Measurements from ENCODE around the gene PCDH10.

DNA sequence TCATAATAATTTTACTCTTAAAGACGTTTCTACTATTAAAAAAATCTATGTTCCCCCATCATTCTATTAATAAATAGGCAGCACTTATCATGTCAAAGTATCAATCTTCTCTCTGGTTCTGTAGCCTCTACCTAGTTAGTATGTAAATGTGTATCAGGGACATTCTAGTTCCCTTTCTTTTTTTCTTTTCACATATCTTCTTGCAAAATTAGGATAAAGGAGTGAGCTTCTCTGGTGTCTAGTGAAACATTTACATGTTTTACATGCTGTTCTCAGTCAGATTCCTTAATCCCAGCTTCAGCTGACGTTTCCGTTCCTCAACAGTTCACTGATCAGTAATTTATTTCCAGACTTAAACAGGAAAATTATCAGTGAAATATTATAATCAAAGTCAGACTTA lies 11.8 kb downstream of the PCDH10 start:
- no peak for TF ChIP-seq EZH2 (IDR thresholded peaks at IDR 0.05; ENCODE audit: low read depth)
- TF ChIP-seq, protein P1, sequence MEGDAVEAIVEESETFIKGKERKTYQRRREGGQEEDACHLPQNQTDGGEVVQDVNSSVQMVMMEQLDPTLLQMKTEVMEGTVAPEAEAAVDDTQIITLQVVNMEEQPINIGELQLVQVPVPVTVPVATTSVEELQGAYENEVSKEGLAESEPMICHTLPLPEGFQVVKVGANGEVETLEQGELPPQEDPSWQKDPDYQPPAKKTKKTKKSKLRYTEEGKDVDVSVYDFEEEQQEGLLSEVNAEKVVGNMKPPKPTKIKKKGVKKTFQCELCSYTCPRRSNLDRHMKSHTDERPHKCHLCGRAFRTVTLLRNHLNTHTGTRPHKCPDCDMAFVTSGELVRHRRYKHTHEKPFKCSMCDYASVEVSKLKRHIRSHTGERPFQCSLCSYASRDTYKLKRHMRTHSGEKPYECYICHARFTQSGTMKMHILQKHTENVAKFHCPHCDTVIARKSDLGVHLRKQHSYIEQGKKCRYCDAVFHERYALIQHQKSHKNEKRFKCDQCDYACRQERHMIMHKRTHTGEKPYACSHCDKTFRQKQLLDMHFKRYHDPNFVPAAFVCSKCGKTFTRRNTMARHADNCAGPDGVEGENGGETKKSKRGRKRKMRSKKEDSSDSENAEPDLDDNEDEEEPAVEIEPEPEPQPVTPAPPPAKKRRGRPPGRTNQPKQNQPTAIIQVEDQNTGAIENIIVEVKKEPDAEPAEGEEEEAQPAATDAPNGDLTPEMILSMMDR (conservative IDR thresholded peaks at IDR 0.05): no peak

Data from PC-9 (cell line).